Measurements from ENCODE around the gene SNAI3.

GRCh38 chr16:88691129-88691813 lies 5.0 kb upstream of the SNAI3 start:
- no peak for TF ChIP-seq REST (IDR thresholded peaks at IDR 0.05; ENCODE audit: insufficient read depth in 1 of 2, low read depth in 2 of 2, low read length in 2 of 2)
- no peak for TF ChIP-seq POLR2AphosphoS5 (IDR thresholded peaks at IDR 0.05; ENCODE audit: low read depth, low read length)
- no peak for TF ChIP-seq SIN3A (IDR thresholded peaks at IDR 0.05; ENCODE audit: borderline replicate concordance, insufficient read depth, low read length)
- no peak for TF ChIP-seq TAF1 (IDR thresholded peaks at IDR 0.05; ENCODE audit: borderline replicate concordance, insufficient read depth, low read length)
- TF ChIP-seq FOXP2 (optimal IDR thresholded peaks at IDR 0.05; ENCODE audit: borderline replicate concordance, extremely low read depth, extremely low read length, insufficient read depth), result no peak

Measured in PFSK-1 (cell line).